Transverse colon (tissue), 4 donors: ENCODE data around the gene PSTPIP1.

Experiments used
- POLR2A ChIP-seq: fragments of 450-650 bp; IDR thresholded peaks from one replicate; pipeline ENCODE4 v1.6.1; 2016; ENCODE audit warnings: antibody characterized with exemption, mild to moderate bottlenecking, moderate library complexity
- POLR2AphosphoS5 ChIP-seq, 3 donors: sonication (generic); formaldehyde crosslinking; IDR thresholded peaks; one replicate each; pipeline ENCODE4 v1.6.1; 2016; ENCODE audit warnings: antibody characterized with exemption in 3 of 3
- TF ChIP-seq, protein P1 (sequence below), 5 experiments: fragments of 200-600 bp in 3 of 5; fragments of 450-650 bp in 2 of 5; sonication (generic) in 3 of 5; IDR thresholded peaks; 1 replicate in 2 of 5; 2 replicates in 3 of 5; pipeline ENCODE4 v1.5.1; 2016 to 2017; ENCODE audit warnings: antibody characterized with exemption in 5 of 5, inconsistent platforms in 3 of 5, mild to moderate bottlenecking in 2 of 5, moderate library complexity in 1 of 5

DNA sequence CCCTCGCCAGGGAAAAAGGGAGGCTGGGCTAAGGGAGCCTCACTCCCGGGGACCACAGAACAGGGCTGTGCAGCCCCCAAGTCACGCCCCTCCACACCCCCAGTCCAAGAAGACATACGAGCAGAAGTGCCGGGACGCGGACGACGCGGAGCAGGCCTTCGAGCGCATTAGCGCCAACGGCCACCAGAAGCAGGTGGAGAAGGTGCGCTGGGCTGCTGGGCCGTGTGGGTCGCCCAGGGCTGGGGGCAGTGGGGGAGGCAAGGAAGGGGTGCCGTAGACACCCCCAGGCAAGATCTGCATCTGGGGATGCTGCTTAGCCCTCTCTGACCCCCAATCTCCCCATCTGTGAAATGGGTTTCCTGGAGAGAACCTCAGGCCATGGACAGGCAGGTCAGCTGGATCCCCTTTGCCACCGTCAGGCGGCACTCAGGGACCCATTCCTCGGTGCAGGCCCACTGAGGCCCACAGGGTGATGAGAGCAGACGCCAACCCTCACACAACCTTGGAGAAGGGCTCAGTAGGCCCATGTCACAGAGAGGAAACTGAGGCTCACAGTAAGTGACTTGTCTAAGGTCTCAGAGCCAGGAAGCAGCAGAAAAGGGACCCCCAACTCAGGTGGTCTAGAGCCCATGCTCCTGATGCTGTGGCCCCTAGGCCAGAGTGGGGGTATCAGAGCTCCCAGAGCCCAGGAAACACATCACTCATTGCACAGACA, 33.7 kb downstream of the PSTPIP1 start:
- TF ChIP-seq POLR2A (no peak), POLR2AphosphoS5 (IDR thresholded peaks at IDR 0.05) (no peak)
- TF ChIP-seq, protein P1, sequence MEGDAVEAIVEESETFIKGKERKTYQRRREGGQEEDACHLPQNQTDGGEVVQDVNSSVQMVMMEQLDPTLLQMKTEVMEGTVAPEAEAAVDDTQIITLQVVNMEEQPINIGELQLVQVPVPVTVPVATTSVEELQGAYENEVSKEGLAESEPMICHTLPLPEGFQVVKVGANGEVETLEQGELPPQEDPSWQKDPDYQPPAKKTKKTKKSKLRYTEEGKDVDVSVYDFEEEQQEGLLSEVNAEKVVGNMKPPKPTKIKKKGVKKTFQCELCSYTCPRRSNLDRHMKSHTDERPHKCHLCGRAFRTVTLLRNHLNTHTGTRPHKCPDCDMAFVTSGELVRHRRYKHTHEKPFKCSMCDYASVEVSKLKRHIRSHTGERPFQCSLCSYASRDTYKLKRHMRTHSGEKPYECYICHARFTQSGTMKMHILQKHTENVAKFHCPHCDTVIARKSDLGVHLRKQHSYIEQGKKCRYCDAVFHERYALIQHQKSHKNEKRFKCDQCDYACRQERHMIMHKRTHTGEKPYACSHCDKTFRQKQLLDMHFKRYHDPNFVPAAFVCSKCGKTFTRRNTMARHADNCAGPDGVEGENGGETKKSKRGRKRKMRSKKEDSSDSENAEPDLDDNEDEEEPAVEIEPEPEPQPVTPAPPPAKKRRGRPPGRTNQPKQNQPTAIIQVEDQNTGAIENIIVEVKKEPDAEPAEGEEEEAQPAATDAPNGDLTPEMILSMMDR (IDR thresholded peaks at IDR 0.05), result no peak
